LNCAP (cell line): ENCODE results near the gene UBTD2.

Experiments
- TF ChIP-seq, protein P1 (sequence below): fragments of 450-650 bp; IDR thresholded peaks from 2 replicates; pipeline ENCODE4 v1.5.1; 2017; ENCODE audit warnings: mild to moderate bottlenecking

The UBTD2 gene

DNA sequence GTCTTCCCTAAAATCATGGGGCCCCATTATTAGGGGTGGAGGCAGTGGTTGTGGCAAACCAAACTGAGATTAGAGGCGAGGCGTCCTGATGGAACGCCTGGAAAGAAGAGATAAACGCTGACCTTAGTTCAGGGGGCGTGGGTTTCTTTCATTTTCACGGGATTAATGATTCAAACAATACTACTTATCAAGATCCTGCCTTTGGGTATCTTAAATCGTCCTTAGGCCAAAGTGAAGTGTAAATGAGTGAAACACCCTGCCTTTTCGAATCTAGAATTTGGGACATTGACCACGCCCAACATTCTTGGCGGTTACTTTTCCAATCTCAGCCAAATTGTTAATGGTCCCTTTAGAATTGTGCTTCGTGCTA is 1.0 kb upstream of the UBTD2 start:
- TF ChIP-seq, protein P1, sequence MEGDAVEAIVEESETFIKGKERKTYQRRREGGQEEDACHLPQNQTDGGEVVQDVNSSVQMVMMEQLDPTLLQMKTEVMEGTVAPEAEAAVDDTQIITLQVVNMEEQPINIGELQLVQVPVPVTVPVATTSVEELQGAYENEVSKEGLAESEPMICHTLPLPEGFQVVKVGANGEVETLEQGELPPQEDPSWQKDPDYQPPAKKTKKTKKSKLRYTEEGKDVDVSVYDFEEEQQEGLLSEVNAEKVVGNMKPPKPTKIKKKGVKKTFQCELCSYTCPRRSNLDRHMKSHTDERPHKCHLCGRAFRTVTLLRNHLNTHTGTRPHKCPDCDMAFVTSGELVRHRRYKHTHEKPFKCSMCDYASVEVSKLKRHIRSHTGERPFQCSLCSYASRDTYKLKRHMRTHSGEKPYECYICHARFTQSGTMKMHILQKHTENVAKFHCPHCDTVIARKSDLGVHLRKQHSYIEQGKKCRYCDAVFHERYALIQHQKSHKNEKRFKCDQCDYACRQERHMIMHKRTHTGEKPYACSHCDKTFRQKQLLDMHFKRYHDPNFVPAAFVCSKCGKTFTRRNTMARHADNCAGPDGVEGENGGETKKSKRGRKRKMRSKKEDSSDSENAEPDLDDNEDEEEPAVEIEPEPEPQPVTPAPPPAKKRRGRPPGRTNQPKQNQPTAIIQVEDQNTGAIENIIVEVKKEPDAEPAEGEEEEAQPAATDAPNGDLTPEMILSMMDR, result no peak

DNA sequence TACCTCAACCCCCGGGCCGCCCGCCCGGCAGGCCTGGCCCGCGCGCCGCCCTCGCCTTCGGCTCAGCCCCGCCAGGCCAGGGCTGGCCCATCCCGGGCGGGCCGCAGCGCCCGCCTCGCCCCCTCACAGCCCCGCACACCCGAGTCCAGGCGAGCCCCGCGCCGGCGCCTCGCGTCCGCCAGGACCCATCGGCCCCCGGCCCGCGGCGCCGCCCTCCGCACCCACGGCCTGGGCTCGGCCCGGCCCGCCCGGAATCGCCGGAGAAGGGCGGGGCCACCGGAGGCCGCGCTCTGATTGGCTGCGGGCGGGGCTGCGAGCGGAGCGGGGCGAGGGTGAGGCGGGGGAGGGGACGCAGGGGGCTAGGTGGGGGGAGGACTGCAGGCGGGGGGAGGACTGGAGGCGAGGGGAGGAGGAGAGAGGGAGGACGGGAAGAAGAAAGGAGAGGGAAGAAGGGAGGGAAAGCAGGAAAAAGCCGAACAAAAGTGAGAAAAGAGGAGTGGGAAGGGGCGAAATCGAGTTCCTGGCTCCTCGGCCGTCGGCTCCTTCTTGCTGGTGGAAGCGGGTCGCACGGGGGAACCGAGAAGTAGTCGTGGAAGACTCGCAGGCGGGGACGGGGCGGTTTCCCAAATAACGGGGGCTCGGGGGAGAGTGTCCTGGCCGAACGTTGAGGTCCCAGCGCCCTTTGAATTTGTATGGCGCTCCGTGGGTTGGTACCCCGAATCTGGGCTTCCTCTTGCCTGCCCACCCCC is 472 bp upstream of the UBTD2 start:
- TF ChIP-seq, protein P1, result no peak

DNA sequence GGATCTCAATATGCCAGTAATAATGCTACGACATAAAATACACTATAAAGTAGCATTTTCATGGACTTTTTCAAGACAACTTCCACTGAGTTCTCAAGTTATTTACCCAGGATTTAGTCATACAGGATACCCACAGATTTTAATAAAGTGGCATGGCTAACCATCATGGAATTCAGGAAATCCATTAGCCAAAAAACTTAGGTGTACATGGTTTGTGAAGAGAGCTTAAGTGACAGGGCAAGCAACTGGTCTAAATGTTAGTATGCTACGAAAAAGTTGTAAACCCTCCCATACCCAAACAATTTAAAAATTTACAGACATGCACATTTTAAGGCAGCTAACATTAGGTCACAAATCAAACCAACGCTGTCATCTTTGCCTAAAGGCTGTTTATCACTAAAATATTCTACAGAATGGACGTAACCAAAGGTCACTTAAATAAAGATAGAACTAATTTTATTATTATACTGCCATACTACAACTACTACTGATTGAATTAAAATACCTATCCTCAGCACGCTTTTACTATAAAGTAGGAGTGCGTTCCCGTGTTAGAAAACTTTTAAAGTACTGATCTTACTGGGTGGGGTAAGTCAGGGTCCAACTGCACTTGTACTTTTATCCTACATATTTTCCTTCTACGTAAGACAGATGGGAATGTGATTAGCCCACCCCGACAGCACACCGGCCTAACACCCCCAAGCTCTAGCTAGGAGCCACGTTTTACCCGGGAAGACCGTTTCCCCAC is 1.1 kb downstream of the UBTD2 start:
- TF ChIP-seq, protein P1, result no peak

DNA sequence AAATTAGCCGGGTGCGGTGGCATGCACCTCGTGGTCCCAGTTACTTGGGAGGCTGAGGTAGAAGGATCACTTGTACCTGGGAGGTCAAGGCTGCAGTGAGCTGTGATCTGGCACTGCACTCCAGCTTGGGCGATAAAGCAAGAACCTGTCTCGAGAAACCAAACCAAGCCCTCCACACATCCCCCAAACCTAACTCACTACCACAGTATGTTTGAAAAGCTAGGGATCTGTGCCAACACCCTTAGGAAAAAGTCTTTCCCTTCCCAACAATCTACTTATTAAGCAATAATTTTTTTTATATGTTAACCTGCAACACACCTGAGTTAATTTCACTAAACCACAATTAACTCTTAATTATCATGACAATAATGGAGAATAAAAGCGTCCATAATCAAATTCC is 2.2 kb downstream of the UBTD2 start:
- TF ChIP-seq, protein P1, result no peak

DNA sequence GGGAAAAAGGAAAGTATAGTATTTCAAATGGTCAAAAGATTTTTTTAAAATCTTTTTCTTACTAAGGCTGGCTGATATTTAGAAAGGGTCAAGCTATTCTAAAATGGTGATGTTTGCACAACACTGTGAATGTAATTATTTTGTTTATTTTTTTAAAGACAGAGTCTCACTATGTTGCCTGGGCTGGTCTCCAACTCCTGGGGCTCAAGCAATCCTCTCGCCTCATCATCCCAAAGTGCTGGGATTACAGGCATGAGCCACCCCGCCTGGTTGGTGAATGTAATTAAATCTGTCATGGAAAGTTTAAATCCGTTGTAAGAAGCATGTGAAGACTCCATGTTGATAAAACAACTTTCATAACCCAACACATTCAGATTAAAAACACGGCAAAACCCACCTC is 2.6 kb downstream of the UBTD2 start:
- TF ChIP-seq, protein P1, result no peak

DNA sequence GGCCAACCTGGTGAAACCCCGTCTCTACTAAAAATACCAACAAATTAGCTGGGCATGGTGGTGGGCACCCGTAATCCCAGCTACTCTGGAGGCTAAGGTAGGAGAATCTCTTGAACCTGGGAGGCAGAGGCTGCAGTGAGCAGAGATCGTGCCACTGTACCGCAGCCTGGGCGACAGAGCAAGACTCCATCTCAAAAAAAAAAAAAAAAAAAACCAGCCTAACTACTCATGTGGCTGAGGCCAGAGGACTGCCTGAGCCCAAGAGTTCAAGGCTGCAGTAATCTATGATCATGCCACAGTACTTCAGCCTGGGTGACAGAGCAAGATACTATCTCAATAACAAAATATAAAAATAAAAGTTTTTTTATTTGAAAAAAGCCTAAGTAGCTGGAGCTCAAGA is 3.2 kb downstream of the UBTD2 start:
- TF ChIP-seq, protein P1, result no peak

DNA sequence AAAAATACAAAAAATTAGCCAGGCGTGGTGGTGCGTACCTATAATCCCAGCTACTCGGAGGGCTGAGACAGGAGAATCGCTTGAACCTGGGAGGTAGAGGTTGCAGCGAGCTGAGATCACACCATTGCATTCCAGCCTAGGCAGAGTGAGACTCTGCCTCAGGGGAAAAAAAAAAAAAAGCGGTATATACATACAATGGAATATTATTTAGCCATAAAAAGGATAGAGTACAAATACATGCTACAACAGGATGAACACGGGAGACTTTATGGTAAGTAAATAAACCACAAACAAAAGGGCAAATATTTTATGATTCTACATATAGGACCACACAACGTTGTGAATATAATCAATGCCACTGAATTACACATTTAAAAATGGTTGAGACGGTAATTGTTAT is 5.2 kb downstream of the UBTD2 start:
- TF ChIP-seq, protein P1, result no peak
